ENCODE measurements around the gene WDR91.

WDR91 gene

DNA sequence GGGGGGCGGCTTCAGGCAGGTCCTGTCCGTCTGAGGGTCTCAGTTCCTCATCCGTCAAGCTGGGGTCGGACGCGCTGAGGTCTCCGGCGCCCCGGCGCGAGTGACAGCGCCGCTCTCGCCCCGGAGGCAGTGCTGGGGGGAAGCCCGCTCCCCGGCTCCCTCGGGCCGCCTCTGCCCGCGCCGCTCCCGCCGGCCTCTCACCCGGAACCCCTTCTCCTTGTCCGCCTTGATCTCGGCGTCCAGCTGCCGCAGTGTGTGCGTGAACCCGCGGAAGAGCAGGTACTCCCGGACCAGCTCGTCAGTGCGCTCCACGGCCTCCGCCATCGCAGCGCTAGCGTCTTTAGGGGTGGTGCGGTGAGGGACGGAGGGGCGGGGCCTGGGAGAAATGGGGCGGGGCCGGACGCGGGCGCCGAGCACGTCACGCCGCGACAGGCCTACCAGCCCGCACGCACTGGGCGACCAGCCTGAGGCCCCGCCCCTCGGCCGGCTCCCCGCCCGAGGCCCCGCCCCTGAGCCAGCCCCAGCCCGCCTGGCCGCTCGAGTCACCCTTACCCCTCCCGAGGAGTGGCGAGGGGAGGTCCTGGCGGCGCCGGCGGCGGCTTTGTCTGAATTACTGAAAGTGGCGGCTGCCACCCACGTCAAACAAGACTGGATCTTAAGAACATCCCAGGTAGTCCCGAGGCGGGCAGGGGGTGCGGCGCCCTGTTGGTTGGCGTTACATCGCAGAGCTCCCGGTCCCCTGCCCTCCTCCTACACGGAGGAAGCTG is at the start of gene WDR91:
TSS of gene WDR91 (minus strand) at position 348 of the 767 bp plus-strand sequence. CDS start at position 324, 24 bp downstream.
- DNase-seq: peak; percentile 97
- H3K9me3 Mint-ChIP-seq: no peaks in the 10 kb centered on the region
- peak within 1 kb of the TSS; percentile 91 for H3K4me3 Mint-ChIP-seq
- peaks cover 55% of the 10 kb centered on the region for H3K4me1 Mint-ChIP-seq
- peaks cover under 1% of the 10 kb centered on the region for H3K36me3 Mint-ChIP-seq (ENCODE audit: low read depth)
- no peaks in the 10 kb centered on the region for H3K27me3 Mint-ChIP-seq
- peak within 1 kb of the TSS; percentile 94 for H3K27ac Mint-ChIP-seq
- peak; percentile 96 for ATAC-seq

DNA sequence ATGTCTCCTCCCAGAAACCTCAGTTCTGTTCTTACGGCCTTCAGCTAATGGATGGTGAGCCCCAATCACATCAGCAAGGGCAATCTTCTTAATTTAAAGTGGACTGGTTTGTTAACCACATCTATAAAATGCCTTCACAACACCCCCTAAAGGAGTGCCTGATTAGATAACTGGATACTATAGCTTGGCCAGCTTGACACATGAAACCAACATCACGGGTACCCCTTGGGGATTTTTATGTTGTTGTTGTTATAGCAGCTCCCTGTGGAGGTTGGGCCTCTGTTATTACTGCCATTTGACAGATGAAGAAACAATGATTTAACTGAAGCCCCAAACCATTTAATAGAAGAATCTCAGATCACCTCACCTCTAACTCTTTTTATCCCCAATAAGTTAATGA is 49.1 kb upstream of the WDR91 start:
- no peak overlapping the region for H3K27ac Mint-ChIP-seq
- no peak for DNase-seq
- no peak for ATAC-seq
- H3K36me3 Mint-ChIP-seq (ENCODE audit: low read depth): no peaks in the 10 kb centered on the region
- no peaks in the 10 kb centered on the region for H3K4me1 Mint-ChIP-seq
- H3K4me3 Mint-ChIP-seq: no peak overlapping the region
- no peaks in the 10 kb centered on the region for H3K27me3 Mint-ChIP-seq
- peaks cover 10% of the 10 kb centered on the region for H3K9me3 Mint-ChIP-seq

DNA sequence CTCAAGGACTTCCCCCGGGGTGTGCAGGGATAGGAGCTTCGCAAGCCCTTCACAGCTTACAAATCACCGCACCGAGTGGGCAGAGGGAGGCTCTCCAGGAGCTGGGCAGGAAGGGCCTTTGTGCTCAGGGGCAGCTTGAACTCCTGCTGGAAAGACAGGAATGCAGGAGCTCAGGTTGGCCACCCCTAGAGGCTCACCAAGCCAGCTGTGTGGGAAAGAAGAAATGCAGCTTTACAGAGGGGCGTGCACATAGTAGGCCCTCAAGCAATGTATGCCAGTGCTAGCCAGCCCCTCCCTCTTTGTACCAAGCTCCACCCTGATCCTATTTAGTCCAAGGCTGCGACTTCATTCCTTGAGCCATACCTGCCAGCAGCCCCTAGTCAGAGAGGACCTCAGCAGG is 48.4 kb upstream of the WDR91 start:
- no peak overlapping the region for H3K4me3 Mint-ChIP-seq
- no peaks in the 10 kb centered on the region for H3K36me3 Mint-ChIP-seq (ENCODE audit: low read depth)
- H3K27ac Mint-ChIP-seq: no peak overlapping the region
- DNase-seq (no peak), ATAC-seq (no peak)
- H3K9me3 Mint-ChIP-seq: peaks cover 7% of the 10 kb centered on the region
- no peaks in the 10 kb centered on the region for H3K4me1 Mint-ChIP-seq
- H3K27me3 Mint-ChIP-seq: no peaks in the 10 kb centered on the region

DNA sequence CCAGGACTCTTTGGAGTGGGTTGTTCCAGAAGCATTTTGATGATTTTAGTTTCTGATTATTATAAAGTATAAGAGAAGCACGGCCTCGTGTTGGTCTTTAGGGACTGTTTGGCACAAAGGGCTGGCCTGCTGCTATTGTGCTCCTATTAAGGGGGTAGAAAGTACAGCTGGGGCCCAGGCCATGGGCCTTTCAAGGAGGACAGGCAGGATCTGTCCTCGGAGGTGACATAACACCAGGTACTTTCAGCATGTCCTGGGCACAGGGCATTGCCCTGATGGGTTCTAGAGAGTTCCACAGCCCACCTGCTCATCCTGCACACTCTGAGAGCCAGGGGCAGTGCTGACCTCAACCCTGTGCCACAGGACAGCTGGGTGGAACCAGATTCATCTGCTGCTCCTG is 47.3 kb upstream of the WDR91 start:
- Mint-ChIP-seq H3K9me3 (peaks cover under 1% of the 10 kb centered on the region), H3K4me3 (no peak overlapping the region)
- no peak for ATAC-seq

DNA sequence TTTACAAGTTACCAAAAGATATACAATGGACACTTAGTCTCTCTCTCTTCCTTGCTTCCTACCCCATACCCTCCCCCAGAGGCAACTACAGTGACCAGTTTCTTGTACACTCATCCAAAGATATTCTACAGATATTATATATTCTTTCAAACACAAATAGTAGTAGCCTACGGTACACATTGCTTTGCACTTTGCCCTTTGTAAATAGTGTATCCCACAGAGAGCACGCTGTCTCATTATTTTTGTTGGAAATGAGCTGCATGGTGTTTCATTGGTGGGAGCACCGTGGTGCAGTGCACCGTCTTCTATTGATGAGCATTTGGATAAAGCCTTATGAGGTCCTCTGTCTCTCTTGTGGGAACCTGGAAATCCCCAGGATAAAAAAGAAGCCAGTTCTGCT is 46.5 kb upstream of the WDR91 start:
- no peaks in the 10 kb centered on the region for H3K9me3 Mint-ChIP-seq
- ATAC-seq (no peak), DNase-seq (no peak)
- no peaks in the 10 kb centered on the region for H3K27me3 Mint-ChIP-seq
- no peak overlapping the region for H3K27ac Mint-ChIP-seq
- H3K4me3 Mint-ChIP-seq: no peak overlapping the region
- H3K4me1 Mint-ChIP-seq: peaks cover 3% of the 10 kb centered on the region
- H3K36me3 Mint-ChIP-seq (ENCODE audit: low read depth): no peaks in the 10 kb centered on the region

More for the DNA sequence above, 47.3 kb upstream of the WDR91 start:
- DNase-seq: no peak
- Mint-ChIP-seq H3K4me1 (peaks cover 3% of the 10 kb centered on the region), H3K27me3 (no peaks in the 10 kb centered on the region), H3K27ac (no peak overlapping the region), H3K36me3 (ENCODE audit: low read depth) (no peaks in the 10 kb centered on the region)

DNA sequence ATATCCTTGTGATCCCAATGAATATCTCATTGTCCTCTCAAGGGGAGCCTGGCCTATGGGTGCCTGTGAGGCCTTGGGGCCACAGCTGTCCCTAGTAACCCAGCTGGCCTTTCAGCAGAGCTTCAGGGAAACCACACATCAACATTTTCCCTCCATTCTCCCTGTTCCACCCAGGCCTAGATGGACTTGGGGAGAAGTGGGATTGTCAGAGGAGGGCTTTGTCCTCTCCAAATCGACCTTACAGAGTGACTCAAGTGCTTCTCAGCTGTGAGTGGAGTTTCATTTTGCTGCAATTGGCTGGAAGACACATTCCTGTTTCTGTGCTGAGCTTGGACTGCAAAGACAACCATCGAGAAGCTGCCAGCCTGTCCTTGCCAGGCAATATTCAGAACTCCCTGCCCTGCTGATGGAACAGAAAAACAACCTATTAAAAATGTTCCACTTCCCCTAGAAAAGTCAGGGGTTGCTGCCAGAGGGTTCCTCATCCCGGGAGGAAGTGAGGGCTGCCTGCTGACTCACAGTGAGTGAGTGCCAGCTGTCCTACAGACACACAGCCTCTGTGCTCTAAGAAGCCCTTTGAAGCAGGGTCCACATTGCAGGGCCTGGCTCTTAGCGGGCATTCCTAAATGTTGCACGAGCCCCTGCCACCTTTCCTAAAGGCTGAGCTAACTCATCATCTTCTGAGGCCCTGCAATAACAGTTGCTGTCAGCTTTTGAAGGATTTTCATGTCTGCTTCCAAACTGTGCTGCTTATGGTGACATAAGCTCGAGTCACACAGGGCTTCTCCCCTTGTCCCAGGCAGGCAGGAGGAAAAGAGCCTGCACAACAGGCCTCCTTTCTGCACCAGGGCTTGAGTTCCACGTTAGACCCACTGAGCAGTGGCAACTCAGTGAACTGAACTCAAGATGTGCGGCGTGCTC is 42.8 kb upstream of the WDR91 start:
- H3K4me1 Mint-ChIP-seq: peaks cover 12% of the 10 kb centered on the region
- DNase-seq (no peak), ATAC-seq (peak; percentile 42)
- H3K27me3 Mint-ChIP-seq: no peaks in the 10 kb centered on the region
- no peaks in the 10 kb centered on the region for H3K36me3 Mint-ChIP-seq (ENCODE audit: low read depth)
- no peak overlapping the region for H3K4me3 Mint-ChIP-seq
- no peaks in the 10 kb centered on the region for H3K9me3 Mint-ChIP-seq
- no peak overlapping the region for H3K27ac Mint-ChIP-seq

DNA sequence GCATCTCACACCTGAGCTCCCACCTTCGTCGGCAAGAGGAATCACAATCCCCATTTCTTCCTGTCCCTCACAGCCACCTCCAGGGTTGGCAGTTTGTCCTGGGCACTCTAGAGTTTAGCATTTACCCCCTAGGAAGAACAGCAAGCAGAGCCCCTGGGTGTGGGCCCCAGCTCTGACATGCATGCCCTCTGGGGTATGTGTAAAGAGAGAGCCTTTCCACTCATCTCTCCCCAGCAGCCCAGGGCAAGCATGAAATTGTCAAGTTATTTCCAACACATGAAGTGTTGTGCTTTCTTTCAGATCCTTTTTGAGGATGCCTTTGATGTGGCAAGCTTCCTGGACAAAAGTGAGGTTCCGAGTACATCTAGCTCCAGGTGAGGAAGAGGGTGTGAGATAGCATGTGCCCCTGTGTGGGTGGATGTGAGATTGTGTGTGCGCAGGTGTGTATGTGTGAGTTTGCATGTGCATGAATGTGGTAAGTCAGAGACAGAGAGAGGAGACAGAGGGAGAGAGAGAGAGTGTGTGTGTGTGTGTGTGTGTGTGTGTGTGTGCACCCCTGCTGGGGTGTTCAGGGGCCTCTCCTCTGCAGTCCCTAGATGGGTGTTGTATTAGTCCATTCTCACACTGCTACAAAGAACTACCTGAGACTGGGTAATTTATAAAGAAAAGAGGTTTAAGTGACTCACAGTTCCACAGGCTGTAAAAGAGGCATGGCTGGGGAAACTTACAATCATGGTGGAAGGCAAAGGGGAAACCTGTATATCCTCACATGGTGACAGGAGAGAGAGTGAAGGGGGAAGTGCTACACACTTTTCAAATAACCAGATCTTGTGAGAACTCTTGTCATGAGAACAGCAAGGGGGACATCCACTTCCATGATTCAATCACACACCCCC is 40.4 kb upstream of the WDR91 start:
- ATAC-seq (peak; percentile 57), DNase-seq (no peak)
- Mint-ChIP-seq H3K9me3 (no peaks in the 10 kb centered on the region), H3K27me3 (no peaks in the 10 kb centered on the region), H3K27ac (no peak overlapping the region), H3K4me3 (no peak overlapping the region), H3K4me1 (peaks cover 12% of the 10 kb centered on the region), H3K36me3 (ENCODE audit: low read depth) (no peaks in the 10 kb centered on the region)

DNA sequence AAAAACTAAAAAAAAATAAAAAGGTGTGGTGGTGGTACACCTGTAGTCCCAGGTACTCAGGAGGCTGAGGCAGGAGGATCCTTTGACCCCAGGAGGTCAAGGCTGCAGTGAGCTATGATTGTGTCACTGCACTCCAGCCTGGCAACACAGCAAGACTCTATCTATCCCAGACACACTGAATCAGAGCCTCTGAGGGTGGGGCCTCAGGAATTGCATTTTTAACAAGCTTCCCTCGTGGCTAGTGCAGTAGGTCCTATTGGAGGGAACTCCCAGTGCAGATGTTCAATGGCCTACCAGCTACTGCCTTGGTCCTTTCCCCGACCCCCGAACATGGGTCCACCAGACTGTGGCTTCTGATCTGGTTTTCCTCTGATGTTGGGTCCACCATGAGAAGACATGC is 37.2 kb upstream of the WDR91 start:
- no peak for ATAC-seq
- Mint-ChIP-seq H3K27ac (no peak overlapping the region), H3K27me3 (peaks cover 4% of the 10 kb centered on the region), H3K4me1 (peaks cover 9% of the 10 kb centered on the region), H3K36me3 (ENCODE audit: low read depth) (no peaks in the 10 kb centered on the region), H3K4me3 (no peak overlapping the region), H3K9me3 (no peaks in the 10 kb centered on the region)
- DNase-seq: no peak

DNA sequence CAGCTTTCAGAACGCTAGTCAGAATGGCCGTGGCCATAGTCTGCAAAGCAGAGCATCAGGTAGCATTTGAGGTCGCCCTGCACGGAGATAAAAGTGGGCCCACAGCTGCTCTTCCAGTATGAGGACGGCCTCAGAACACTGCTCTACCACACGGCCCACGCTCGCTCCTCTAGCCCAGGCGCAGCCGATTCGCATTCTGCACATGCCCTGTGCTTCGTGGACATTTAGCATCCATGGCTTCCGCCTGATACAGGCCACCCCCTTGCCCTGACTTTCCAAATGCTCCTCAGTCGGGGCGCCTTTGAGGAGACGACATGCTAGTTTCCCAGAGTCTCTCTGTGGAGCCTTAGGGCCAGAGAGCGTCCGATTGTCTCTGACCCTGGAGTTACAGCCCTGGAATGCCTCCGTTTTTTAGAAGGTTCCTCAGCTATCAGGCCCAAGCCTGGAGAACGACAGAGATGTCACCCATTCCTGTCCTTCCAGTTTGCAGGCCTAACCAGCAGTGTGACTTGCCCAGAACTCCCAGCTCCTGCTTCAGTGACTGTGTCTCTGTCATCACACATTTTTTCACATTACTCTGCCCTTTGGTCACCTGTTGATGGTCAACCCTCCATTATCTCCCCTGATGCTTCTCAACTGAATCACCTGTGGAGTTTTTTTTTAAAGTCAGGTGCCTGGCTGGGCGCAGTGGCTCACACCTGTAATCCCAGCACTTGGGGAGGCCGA is 36.6 kb upstream of the WDR91 start:
- H3K27me3 Mint-ChIP-seq: peaks cover 4% of the 10 kb centered on the region
- ATAC-seq: no peak
- no peak overlapping the region for H3K4me3 Mint-ChIP-seq
- H3K4me1 Mint-ChIP-seq: peaks cover 9% of the 10 kb centered on the region
- H3K27ac Mint-ChIP-seq: no peak overlapping the region
- H3K9me3 Mint-ChIP-seq: no peaks in the 10 kb centered on the region
- no peaks in the 10 kb centered on the region for H3K36me3 Mint-ChIP-seq (ENCODE audit: low read depth)
- DNase-seq: no peak

DNA sequence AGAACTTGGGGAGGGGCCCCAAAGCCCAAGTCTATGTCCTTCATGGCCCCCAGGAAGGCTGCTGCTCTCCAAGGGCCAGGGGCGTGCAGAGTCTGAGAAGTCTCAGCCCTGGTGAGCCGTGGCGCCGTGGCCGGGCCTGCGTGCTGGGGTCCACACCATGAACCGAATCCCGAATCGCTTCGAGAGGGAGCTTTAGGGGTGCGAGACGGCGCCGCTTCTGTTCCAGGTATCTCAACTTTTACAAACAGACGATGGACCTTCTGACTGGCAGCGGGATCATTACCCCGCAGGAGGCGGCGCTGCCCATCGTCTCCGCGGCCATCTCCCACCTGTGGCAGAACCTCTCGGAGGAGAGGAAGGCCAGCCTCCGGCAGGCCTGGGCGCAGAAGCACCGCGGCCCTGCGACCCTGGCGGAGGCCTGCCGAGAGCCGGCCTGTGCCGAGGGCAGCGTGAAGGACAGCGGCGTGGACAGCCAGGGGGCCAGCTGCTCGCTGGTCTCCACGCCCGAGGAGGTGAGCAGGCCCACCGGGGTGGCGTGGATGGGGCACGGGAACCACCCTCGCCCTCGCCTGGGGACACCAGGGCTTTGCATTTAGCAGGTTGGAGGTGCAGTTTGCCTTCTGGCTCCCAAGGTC is 35.0 kb upstream of the WDR91 start:
- Mint-ChIP-seq H3K4me1 (no peaks in the 10 kb centered on the region), H3K9me3 (no peaks in the 10 kb centered on the region), H3K4me3 (no peak overlapping the region), H3K27me3 (peaks cover 4% of the 10 kb centered on the region), H3K27ac (no peak overlapping the region), H3K36me3 (ENCODE audit: low read depth) (no peaks in the 10 kb centered on the region)
- DNase-seq: no peak
- ATAC-seq: no peak

DNA sequence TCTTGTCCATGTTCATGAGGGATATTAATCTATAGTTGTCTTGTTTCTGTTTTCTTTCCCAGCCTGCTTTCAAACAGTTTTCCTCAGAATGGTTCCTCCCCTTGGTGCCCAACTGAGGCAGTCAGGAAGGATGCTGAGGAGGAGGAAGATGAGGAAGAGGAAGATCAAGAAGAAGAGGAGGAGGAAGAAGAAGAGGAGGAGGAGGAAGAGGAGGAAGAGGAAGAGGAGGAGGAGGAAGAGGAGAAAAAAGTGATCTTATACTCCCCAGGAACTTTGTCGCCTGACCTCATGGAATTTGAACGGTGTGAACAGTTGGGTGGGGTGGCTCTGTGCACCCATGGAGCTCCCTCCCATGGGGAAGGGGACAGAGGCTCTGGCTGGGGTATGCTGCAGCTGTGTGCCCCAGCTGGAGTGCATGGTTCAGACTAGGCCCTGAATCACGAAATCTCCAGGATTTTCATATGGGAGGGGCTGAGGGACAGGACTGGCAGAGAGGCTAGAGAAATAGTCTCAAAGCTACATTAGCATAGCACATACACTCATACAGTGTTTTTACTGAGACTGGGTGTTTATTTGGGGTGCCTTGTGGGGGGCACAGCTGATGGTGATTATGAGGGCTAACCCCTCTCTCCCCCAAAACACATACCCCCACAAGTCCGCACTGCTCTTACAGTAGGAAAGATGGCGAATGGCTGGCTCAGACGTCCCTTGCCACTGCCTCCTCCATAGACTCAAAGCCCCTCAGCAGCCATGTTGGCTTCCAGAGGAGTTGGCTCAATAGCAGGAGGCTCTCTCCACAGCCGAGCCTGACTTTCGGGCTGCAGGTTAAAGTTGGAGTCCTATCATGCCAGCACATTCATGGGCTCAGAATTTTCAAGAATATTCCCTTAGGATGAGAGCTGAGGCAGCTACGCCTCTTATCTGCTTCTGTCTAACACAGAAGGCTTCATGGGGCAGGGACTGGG is 34.2 kb upstream of the WDR91 start:
- no peaks in the 10 kb centered on the region for H3K4me1 Mint-ChIP-seq
- ATAC-seq: no peak
- H3K27ac Mint-ChIP-seq: no peak overlapping the region
- no peak for DNase-seq
- H3K36me3 Mint-ChIP-seq (ENCODE audit: low read depth): no peaks in the 10 kb centered on the region
- peaks cover 4% of the 10 kb centered on the region for H3K27me3 Mint-ChIP-seq
- no peak overlapping the region for H3K4me3 Mint-ChIP-seq
- no peaks in the 10 kb centered on the region for H3K9me3 Mint-ChIP-seq

DNA sequence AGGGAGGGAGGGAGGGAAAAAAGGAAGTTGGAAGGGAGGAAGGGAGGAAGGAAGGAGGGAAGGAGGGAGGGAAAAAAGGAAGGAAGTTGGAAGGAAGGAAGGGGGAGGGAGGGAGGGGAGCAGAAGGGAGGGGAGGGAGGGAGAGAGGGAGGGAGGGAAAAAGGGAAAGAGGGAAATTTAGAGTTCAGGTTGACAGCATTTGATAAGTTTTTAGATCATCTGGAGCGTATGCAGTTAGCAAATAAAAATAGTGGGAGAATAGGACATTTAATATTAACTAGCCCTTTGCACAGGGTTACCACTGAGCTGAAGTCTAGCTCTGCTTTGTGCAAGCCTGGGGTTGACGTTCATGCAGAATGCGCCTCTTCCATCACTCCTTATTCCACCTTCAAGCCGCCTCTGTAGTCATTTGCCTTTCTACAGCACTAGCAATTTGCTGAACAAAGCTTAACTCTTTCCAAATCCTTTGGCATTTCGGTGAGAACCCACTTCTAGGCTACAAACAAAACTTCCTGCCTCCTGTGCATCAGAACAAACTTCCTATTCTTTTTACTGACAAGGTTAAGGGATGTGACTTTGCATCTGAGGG is 30.9 kb upstream of the WDR91 start:
- H3K27me3 Mint-ChIP-seq: peaks cover 4% of the 10 kb centered on the region
- H3K4me3 Mint-ChIP-seq: no peak overlapping the region
- H3K27ac Mint-ChIP-seq: no peak overlapping the region
- DNase-seq (no peak), ATAC-seq (no peak)
- H3K9me3 Mint-ChIP-seq: no peaks in the 10 kb centered on the region
- H3K36me3 Mint-ChIP-seq (ENCODE audit: low read depth): no peaks in the 10 kb centered on the region
- H3K4me1 Mint-ChIP-seq: no peaks in the 10 kb centered on the region
